ENCODE measurements around the gene EMD. TPM values are rescaled to one million over a fixed set of nuclear protein-coding genes. Genes with fewer than 3 reads are reported as not detected.
A peak's percentile ranks its signal among the peaks of the same experiment; 100 is the strongest.

Gene EMD
- total and polyA plus RNA-seq, 2 donors (not counting 1 experiment from before 2014, with no cell fraction given) = 81.7 to 132 TPM

- H2AFZ ChIP-seq (ENCODE audit: insufficient read depth, low read depth, low read length, poor library complexity, severe bottlenecking) = no peak overlapping the region
- H3K27me3 ChIP-seq (replicated peaks in 1 of 4; ENCODE audit: control extremely low read depth in 1 of 4, control insufficient read depth in 3 of 4, insufficient read depth in 4 of 4, low read length in 3 of 4) = no peaks in the 10 kb centered on the region
- ChIA-PET CTCF (no interaction called here), POLR2A (interaction anchor here (0.7 to 1.0 kb wide), 2 partner anchors 10 to 34 kb away, joined by 3 to 7 read pairs; no protein-coding TSS in a partner anchor)
- WGBS (ENCODE audit: insufficient coverage) = 98% methylated on average over 26 of the region's 31 CpGs
- peak overlapping the region in 2 of 5 experiments; percentile 35 to 79 for H3K4me3 ChIP-seq (ENCODE audit: control extremely low read depth in 1 of 5, extremely low read depth in 1 of 5, insufficient read depth in 1 of 5, low read depth in 2 of 5, low read length in 4 of 5)
- no peaks in the 10 kb centered on the region for H3K9me3 Mint-ChIP-seq (ENCODE audit: insufficient read depth)
- TF ChIP-seq EZH2 (IDR thresholded peaks at IDR 0.05; ENCODE audit: borderline replicate concordance, insufficient read depth, low read depth, low read length, poor library complexity, severe bottlenecking) (no peak), CTCF (IDR thresholded peaks at IDR 0.05) (no peak)
- intact Hi-C loops (cut with micrococcal nuclease) = no loop called here
- H3K9me3 ChIP-seq (ENCODE audit: control extremely low read depth in 1 of 3, control insufficient read depth in 2 of 3, insufficient read depth in 1 of 3, low read length in 2 of 3) = no peaks in the 10 kb centered on the region
- H3K79me2 ChIP-seq (ENCODE audit: control insufficient read depth, insufficient read depth, low read length) = peaks cover 54% of the 10 kb centered on the region
- peaks cover 29% of the 10 kb centered on the region for H4K20me1 ChIP-seq (ENCODE audit: control insufficient read depth, insufficient read depth, low read length, poor library complexity, severe bottlenecking)
- peak overlapping the region; percentile 86 to 90 for H3K27ac ChIP-seq (ENCODE audit: low read length in 2 of 2)
- H3K27me3 Mint-ChIP-seq = no peaks in the 10 kb centered on the region
- peaks cover 12% of the 10 kb centered on the region for H3K4me1 Mint-ChIP-seq
- H3K4me3 Mint-ChIP-seq = peak overlapping the region; percentile 80
- H3K4me1 ChIP-seq (ENCODE audit: control insufficient read depth in 2 of 2, insufficient read depth in 2 of 2, low read length in 2 of 2) = peaks cover 12 to 33% of the 10 kb centered on the region in 2 donors
- H3K9ac ChIP-seq (ENCODE audit: low read length) = peak overlapping the region; percentile 46
- H3K27ac Mint-ChIP-seq = peak overlapping the region; percentile 88
- ATAC-seq (ENCODE audit: low read depth) = no peak
- peaks cover 0 to 51% of the 10 kb centered on the region in 2 experiments for H3K36me3 ChIP-seq (replicated peaks in 1 of 2; ENCODE audit: control extremely low read depth in 1 of 2, control insufficient read depth in 1 of 2, extremely low read depth in 1 of 2, insufficient read depth in 2 of 2, low read length in 1 of 2)
- DNase-seq = no peak
- peak overlapping the region; percentile 80 for H3K4me2 ChIP-seq (replicated peaks; ENCODE audit: low read depth, low read length, poor library complexity, severe bottlenecking)
Measured at GRCh38 chrX:154367474-154368308, 11.4 kb upstream of the EMD start.

Data from B cell (primary cell).